ENCODE results near the gene MYO18A. TPM values are rescaled to one million over a fixed set of nuclear protein-coding genes. Genes with fewer than 3 reads are reported as not detected.

Gene MYO18A
- total RNA-seq, 1 donor from 2014 or later: 465 TPM

DNA sequence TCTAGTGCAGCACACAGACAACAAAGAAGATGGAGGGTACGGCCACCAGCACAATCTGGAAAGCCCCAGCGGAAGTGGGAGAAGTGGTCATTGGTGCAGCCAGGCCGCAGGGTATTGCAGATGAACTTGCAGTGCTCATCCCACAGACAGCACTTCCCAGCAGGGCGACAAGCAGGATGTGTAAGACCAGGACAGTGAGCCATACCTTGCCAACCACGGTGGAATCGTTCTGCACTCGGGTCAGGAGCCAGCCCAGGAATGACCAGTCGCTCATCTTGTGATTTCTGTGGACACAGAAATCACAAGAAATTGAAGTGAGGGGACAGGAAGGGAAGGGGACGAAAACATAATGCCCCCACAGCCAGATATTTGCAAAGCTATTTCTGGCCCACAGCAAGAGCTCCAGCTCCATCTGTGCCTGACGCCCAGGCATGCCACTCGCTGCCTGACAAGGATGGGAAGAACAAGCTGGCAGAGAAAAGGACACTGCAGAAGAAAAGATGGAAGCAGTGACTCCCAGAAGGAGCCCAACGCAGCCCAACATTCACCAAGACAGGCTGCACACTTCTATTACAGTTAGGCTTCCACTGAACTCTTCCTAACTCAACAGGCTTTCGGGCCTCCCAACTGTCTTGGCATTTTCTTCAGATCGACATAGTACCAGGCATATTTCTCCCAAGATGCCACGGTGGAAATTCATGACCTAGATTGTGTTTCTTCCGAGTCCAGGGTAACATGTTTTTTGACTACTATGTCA is 17.5 kb upstream of the MYO18A start:
- no peak for DNase-seq
- H3K9me3 Mint-ChIP-seq (ENCODE audit: unreplicated experiment): no peaks in the 10 kb centered on the region
- TF ChIP-seq CTCF (IDR thresholded peaks at IDR 0.05; ENCODE audit: partially characterized antibody, unreplicated experiment): no peak
- H3K27ac Mint-ChIP-seq (ENCODE audit: unreplicated experiment): no peak overlapping the region
- H3K4me3 Mint-ChIP-seq (ENCODE audit: unreplicated experiment): no peak overlapping the region
- H3K4me1 Mint-ChIP-seq (ENCODE audit: low read depth, unreplicated experiment): no peaks in the 10 kb centered on the region
- H3K27me3 Mint-ChIP-seq (ENCODE audit: unreplicated experiment): no peaks in the 10 kb centered on the region
- H3K36me3 Mint-ChIP-seq (ENCODE audit: unreplicated experiment): no peaks in the 10 kb centered on the region

DNA sequence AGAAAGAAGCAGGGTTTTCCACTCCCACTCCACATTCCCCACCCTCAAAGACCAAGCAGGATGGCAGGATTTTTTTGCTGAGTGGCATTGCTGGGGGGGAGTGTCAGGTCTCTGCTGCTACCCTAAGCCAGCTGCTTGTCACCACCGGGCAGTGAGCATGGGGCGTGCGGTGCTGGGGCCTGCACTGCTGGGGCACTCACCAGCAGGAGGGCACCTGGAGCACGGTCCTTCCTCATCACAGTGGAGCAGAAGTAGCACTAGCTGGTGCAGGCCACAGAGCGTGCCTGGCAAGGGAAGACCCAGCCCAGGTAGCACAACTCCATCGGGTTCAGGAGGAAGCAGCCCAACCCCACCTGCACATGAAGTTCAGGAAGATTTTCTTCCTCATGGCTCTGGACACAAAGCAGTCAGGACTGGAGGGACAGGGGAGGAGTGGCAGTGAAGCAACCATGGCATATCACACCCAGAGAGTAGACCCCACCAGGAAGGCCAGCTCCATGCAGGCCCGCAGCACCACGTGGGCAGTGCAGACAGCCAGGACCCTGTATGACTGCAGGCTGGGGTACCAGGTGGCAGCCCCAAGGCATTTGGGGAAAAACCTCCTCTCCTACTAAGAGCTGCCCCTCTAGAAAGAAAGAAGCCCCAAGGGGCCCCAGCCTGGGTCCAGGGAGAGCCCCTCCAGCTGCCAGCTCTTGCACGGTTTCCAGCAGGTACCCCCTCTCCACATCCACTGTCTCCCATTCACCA is 16.7 kb upstream of the MYO18A start:
- H3K4me3 Mint-ChIP-seq (ENCODE audit: unreplicated experiment): no peak overlapping the region
- H3K36me3 Mint-ChIP-seq (ENCODE audit: unreplicated experiment): no peaks in the 10 kb centered on the region
- no peak for DNase-seq
- H3K27ac Mint-ChIP-seq (ENCODE audit: unreplicated experiment): no peak overlapping the region
- H3K27me3 Mint-ChIP-seq (ENCODE audit: unreplicated experiment): no peaks in the 10 kb centered on the region
- H3K4me1 Mint-ChIP-seq (ENCODE audit: low read depth, unreplicated experiment): no peaks in the 10 kb centered on the region
- H3K9me3 Mint-ChIP-seq (ENCODE audit: unreplicated experiment): no peaks in the 10 kb centered on the region
- no peak for TF ChIP-seq CTCF (IDR thresholded peaks at IDR 0.05; ENCODE audit: partially characterized antibody, unreplicated experiment)

GRCh38 chr17:29195465-29196081 is 15.4 kb upstream of the MYO18A start:
- H3K4me1 Mint-ChIP-seq (ENCODE audit: low read depth, unreplicated experiment): no peaks in the 10 kb centered on the region
- no peak overlapping the region for H3K27ac Mint-ChIP-seq (ENCODE audit: unreplicated experiment)
- no peak for TF ChIP-seq CTCF (IDR thresholded peaks at IDR 0.05; ENCODE audit: partially characterized antibody, unreplicated experiment)
- H3K4me3 Mint-ChIP-seq (ENCODE audit: unreplicated experiment): no peak overlapping the region
- H3K9me3 Mint-ChIP-seq (ENCODE audit: unreplicated experiment): no peaks in the 10 kb centered on the region
- no peak for DNase-seq
- peaks cover 3% of the 10 kb centered on the region for H3K27me3 Mint-ChIP-seq (ENCODE audit: unreplicated experiment)
- no peaks in the 10 kb centered on the region for H3K36me3 Mint-ChIP-seq (ENCODE audit: unreplicated experiment)

- Mint-ChIP-seq H3K27ac (ENCODE audit: unreplicated experiment) (no peak overlapping the region), H3K9me3 (ENCODE audit: unreplicated experiment) (no peaks in the 10 kb centered on the region), H3K4me1 (ENCODE audit: low read depth, unreplicated experiment) (no peaks in the 10 kb centered on the region), H3K4me3 (ENCODE audit: unreplicated experiment) (no peak overlapping the region), H3K36me3 (ENCODE audit: unreplicated experiment) (no peaks in the 10 kb centered on the region), H3K27me3 (ENCODE audit: unreplicated experiment) (peaks cover 3% of the 10 kb centered on the region)
- DNase-seq: no peak
- no peak for TF ChIP-seq CTCF (IDR thresholded peaks at IDR 0.05; ENCODE audit: partially characterized antibody, unreplicated experiment)
Observed at GRCh38 chr17:29194669-29195068, 14.5 kb upstream of the MYO18A start.

All from glutamatergic neuron (in vitro differentiated cells).